Peyer's patch (tissue), 4 donors: Measurements from ENCODE around the gene PAX8. TPM values are rescaled to one million over a fixed set of nuclear protein-coding genes. Genes with fewer than 3 reads are reported as not detected.
"Not testable (repeated sequence)": the region's sequence is repeated elsewhere in the genome, so short reads cannot be mapped to it uniquely, and the experiment has no call there.

Experiments
- DNase-seq, 3 donors: peaks; one replicate each; pipeline ENCODE4 v3.0.0-alpha.2; 2017 to 2019
- H3K27ac ChIP-seq, 4 donors: fragments of 200-600 bp; sonication (generic); one replicate each; pipeline ENCODE4 v1.5.1; 2016 to 2019
- H3K27me3 ChIP-seq, 2 donors: fragments of 200-600 bp; sonication (generic); one replicate each; pipeline ENCODE4 v1.5.1; 2019
- H3K36me3 ChIP-seq, 3 donors: fragments of 200-600 bp; sonication (generic); one replicate each; pipeline ENCODE4 v1.5.1; 2016 to 2019
- H3K4me1 ChIP-seq, 4 donors: fragments of 200-600 bp; sonication (generic); one replicate each; pipeline ENCODE4 v1.5.1; 2016 to 2019
- H3K4me3 ChIP-seq, 4 donors: fragments of 200-600 bp; sonication (generic); 1 replicate in 3 of 4; 2 replicates in 1 of 4; pipeline ENCODE4 v1.5.1; 2016 to 2019; ENCODE audit warnings: mild to moderate bottlenecking in 1 of 4
- H3K9me3 ChIP-seq, 4 donors: fragments of 200-600 bp; sonication (generic); one replicate each; pipeline ENCODE4 v1.5.1; 2016 to 2019; ENCODE audit warnings: mild to moderate bottlenecking in 1 of 4
- CTCF ChIP-seq, 6 experiments: fragments of 450-650 bp in 4 of 6; fragments of 200-600 bp in 2 of 6; sonication (generic) in 1 of 6; IDR thresholded peaks; one replicate each; pipeline ENCODE4 v1.5.1; 2017 to 2019; ENCODE audit warnings: antibody characterized with exemption in 6 of 6, mild to moderate bottlenecking in 3 of 6, moderate library complexity in 1 of 6
- POLR2A ChIP-seq, 2 donors: fragments of 450-650 bp; IDR thresholded peaks; one replicate each; pipeline ENCODE4 v1.5.1; 2017; ENCODE audit warnings: antibody characterized with exemption in 2 of 2, mild to moderate bottlenecking in 2 of 2, moderate library complexity in 2 of 2
- total RNA-seq, 4 donors: library from RNA; depleted of rRNA; stranded (reverse); fragments of >200 nt; gene quantifications; one replicate each; pipeline ENCODE4 v1.1.0, GENCODE V29; 2016

PAX8 gene
- total RNA-seq, 4 donors from 2014 or later, result 3.3 to 22.1 (median 14.2) TPM

GRCh38 chr2:113311191-113311590 lies 32.5 kb upstream of the PAX8 start:
- not testable (repeated sequence) for H3K4me3 ChIP-seq, DNase-seq, H3K27ac ChIP-seq, H3K27me3 ChIP-seq, H3K9me3 ChIP-seq, H3K36me3 ChIP-seq, H3K4me1 ChIP-seq

- DNase-seq, result no peak
- no peak overlapping the region for H3K4me3 ChIP-seq
These were observed 31.1 kb upstream of the PAX8 start for GRCh38 chr2:113309655-113310387.

GRCh38 chr2:113308784-113309183 lies 30.1 kb upstream of the PAX8 start:
- not testable (repeated sequence) for H3K27me3 ChIP-seq

More at GRCh38 chr2:113309655-113310387, 31.1 kb upstream of the PAX8 start:
- Histone ChIP-seq H3K36me3 (no peaks in the 10 kb centered on the region), H3K4me1 (no peaks in the 10 kb centered on the region), H3K27ac (no peak overlapping the region), H3K27me3 (no peaks in the 10 kb centered on the region), H3K9me3 (no peaks in the 10 kb centered on the region)
- no peak for TF ChIP-seq CTCF (IDR thresholded peaks at IDR 0.05)
- TF ChIP-seq POLR2A (IDR thresholded peaks at IDR 0.05), result no peak

GRCh38 chr2:113306207-113306606 lies 27.5 kb upstream of the PAX8 start:
- H3K27ac ChIP-seq, H3K36me3 ChIP-seq, H3K4me1 ChIP-seq, H3K9me3 ChIP-seq, H3K27me3 ChIP-seq, DNase-seq, H3K4me3 ChIP-seq: not testable (repeated sequence)

More at GRCh38 chr2:113308784-113309183, 30.1 kb upstream of the PAX8 start:
- H3K4me1 ChIP-seq, H3K36me3 ChIP-seq, H3K27ac ChIP-seq, H3K4me3 ChIP-seq, DNase-seq, H3K9me3 ChIP-seq: not testable (repeated sequence)

GRCh38 chr2:113305749-113306148 lies 27.0 kb upstream of the PAX8 start:
- H3K4me3 ChIP-seq, H3K36me3 ChIP-seq, H3K9me3 ChIP-seq, DNase-seq, H3K4me1 ChIP-seq, H3K27me3 ChIP-seq, H3K27ac ChIP-seq: not testable (repeated sequence)

GRCh38 chr2:113305146-113305545 lies 26.4 kb upstream of the PAX8 start:
- no peak for TF ChIP-seq POLR2A (IDR thresholded peaks at IDR 0.05)
- TF ChIP-seq CTCF (IDR thresholded peaks at IDR 0.05), result no peak
- no peaks in the 10 kb centered on the region for H3K9me3 ChIP-seq
- no peaks in the 10 kb centered on the region for H3K36me3 ChIP-seq
- no peak overlapping the region for H3K27ac ChIP-seq
- H3K4me1 ChIP-seq, result no peaks in the 10 kb centered on the region
- no peak for DNase-seq
- no peaks in the 10 kb centered on the region for H3K27me3 ChIP-seq
- no peak overlapping the region for H3K4me3 ChIP-seq

- Histone ChIP-seq H3K27me3 (no peaks in the 10 kb centered on the region), H3K9me3 (no peaks in the 10 kb centered on the region), H3K27ac (no peak overlapping the region), H3K4me3 (no peak overlapping the region), H3K4me1 (no peaks in the 10 kb centered on the region), H3K36me3 (no peaks in the 10 kb centered on the region)
- DNase-seq, result no peak
- no peak for TF ChIP-seq CTCF (IDR thresholded peaks at IDR 0.05)
These were observed 26.0 kb upstream of the PAX8 start for GRCh38 chr2:113304702-113305101.

- not testable (repeated sequence) for DNase-seq, H3K27me3 ChIP-seq, H3K4me3 ChIP-seq, H3K9me3 ChIP-seq, H3K36me3 ChIP-seq, H3K27ac ChIP-seq, H3K4me1 ChIP-seq
These were observed 23.7 kb upstream of the PAX8 start for GRCh38 chr2:113302216-113302980.
